ENCODE data around the gene NCAM2. TPM values are rescaled to one million over a fixed set of nuclear protein-coding genes. Genes with fewer than 3 reads are reported as not detected.

NCAM2 gene
- total RNA-seq, 4 donors from 2014 or later, result 0.96 to 1.6 TPM; not detected in 2

GRCh38 chr21:21246007-21246406 lies 247.8 kb downstream of the NCAM2 start:
- no peak for TF ChIP-seq POLR2A (IDR thresholded peaks at IDR 0.05)
- no peak for TF ChIP-seq EP300 (IDR thresholded peaks at IDR 0.05; ENCODE audit: low read depth)
- no peak for TF ChIP-seq POLR2AphosphoS5 (IDR thresholded peaks at IDR 0.05)
- TF ChIP-seq CTCF (IDR thresholded peaks at IDR 0.05), result no peak
- H3K27ac ChIP-seq, result no peak overlapping the region
- H3K9me3 ChIP-seq, result no peaks in the 10 kb centered on the region
- H3K4me3 ChIP-seq, result no peak overlapping the region
- no peak for DNase-seq
- in situ Hi-C loops (cut with MboI; ENCODE audit: low pct_ligation_motif_present in 1 of 4, low pct_unique_long_range_greater_than_20kb in 1 of 4, low sequenced_read_pairs in 3 of 4), result no loop called here
- WGBS, 2 donors (ENCODE audit: low coverage in 1 of 2), result 85 to 100% methylated on average over 1 to 3 of the region's 3 CpGs
- no peaks in the 10 kb centered on the region for H3K4me1 ChIP-seq
- no peaks in the 10 kb centered on the region for H3K36me3 ChIP-seq
- intact Hi-C loops (cut with DNase I; ENCODE audit: low total_unique reads), result no loop called here
- no peaks in the 10 kb centered on the region for H3K27me3 ChIP-seq

GRCh38 chr21:21247424-21247823 lies 249.2 kb downstream of the NCAM2 start:
- Histone ChIP-seq H3K4me1 (no peaks in the 10 kb centered on the region), H3K9me3 (no peaks in the 10 kb centered on the region), H3K27me3 (no peaks in the 10 kb centered on the region), H3K36me3 (no peaks in the 10 kb centered on the region), H3K27ac (no peak overlapping the region), H3K4me3 (no peak overlapping the region)
- no peak for DNase-seq
- 20 to 29% methylated on average over 1 of the region's 1 CpG for WGBS, 2 donors (ENCODE audit: low coverage in 1 of 2)
- in situ Hi-C loops (cut with MboI; ENCODE audit: low pct_ligation_motif_present in 1 of 4, low pct_unique_long_range_greater_than_20kb in 1 of 4, low sequenced_read_pairs in 3 of 4), result no loop called here
- intact Hi-C loops (cut with DNase I; ENCODE audit: low total_unique reads), result no loop called here
- TF ChIP-seq POLR2AphosphoS5 (IDR thresholded peaks at IDR 0.05), result no peak
- TF ChIP-seq EP300 (IDR thresholded peaks at IDR 0.05; ENCODE audit: low read depth), result no peak
- TF ChIP-seq POLR2A (IDR thresholded peaks at IDR 0.05), result no peak
- no peak for TF ChIP-seq CTCF (IDR thresholded peaks at IDR 0.05)

GRCh38 chr21:21262048-21262447 lies 263.8 kb downstream of the NCAM2 start:
- WGBS, 2 donors (ENCODE audit: low coverage in 1 of 2), result 0 to 42% methylated on average over 1 of the region's 1 CpG
- TF ChIP-seq POLR2A (IDR thresholded peaks at IDR 0.05) (no peak), POLR2AphosphoS5 (IDR thresholded peaks at IDR 0.05) (no peak), CTCF (IDR thresholded peaks at IDR 0.05) (no peak), EP300 (IDR thresholded peaks at IDR 0.05; ENCODE audit: low read depth) (no peak)
- no peaks in the 10 kb centered on the region for H3K9me3 ChIP-seq
- H3K4me3 ChIP-seq, result no peak overlapping the region
- H3K36me3 ChIP-seq, result no peaks in the 10 kb centered on the region
- H3K27ac ChIP-seq, result no peak overlapping the region
- H3K4me1 ChIP-seq, result no peaks in the 10 kb centered on the region
- no peaks in the 10 kb centered on the region for H3K27me3 ChIP-seq
- in situ Hi-C loops (cut with MboI; ENCODE audit: low pct_ligation_motif_present in 1 of 4, low pct_unique_long_range_greater_than_20kb in 1 of 4, low sequenced_read_pairs in 3 of 4), result no loop called here
- DNase-seq, result no peak
- intact Hi-C loops (cut with DNase I; ENCODE audit: low total_unique reads), result no loop called here

- intact Hi-C loops (cut with DNase I; ENCODE audit: low total_unique reads), result no loop called here
Measured at GRCh38 chr21:21268061-21268471, 269.9 kb downstream of the NCAM2 start.

More at GRCh38 chr21:21268061-21268471, 269.9 kb downstream of the NCAM2 start:
- Histone ChIP-seq H3K9me3 (no peaks in the 10 kb centered on the region), H3K27ac (no peak overlapping the region), H3K27me3 (no peaks in the 10 kb centered on the region), H3K4me3 (no peak overlapping the region), H3K36me3 (no peaks in the 10 kb centered on the region), H3K4me1 (no peaks in the 10 kb centered on the region)
- WGBS, 2 donors (ENCODE audit: low coverage in 1 of 2), result 76 to 81% methylated on average over 3 to 6 of the region's 6 CpGs
- TF ChIP-seq CTCF (IDR thresholded peaks at IDR 0.05) (no peak), EP300 (IDR thresholded peaks at IDR 0.05; ENCODE audit: low read depth) (no peak), POLR2A (IDR thresholded peaks at IDR 0.05) (no peak), POLR2AphosphoS5 (IDR thresholded peaks at IDR 0.05) (no peak)
- in situ Hi-C loops (cut with MboI; ENCODE audit: low pct_ligation_motif_present in 1 of 4, low pct_unique_long_range_greater_than_20kb in 1 of 4, low sequenced_read_pairs in 3 of 4), result no loop called here
- no peak for DNase-seq
